Neural progenitor cell (in vitro differentiated cells): ENCODE measurements around the gene SUGCT. TPM values are rescaled to one million over a fixed set of nuclear protein-coding genes. Genes with fewer than 3 reads are reported as not detected.

Experiments used
- DNase-seq: peaks from one replicate; pipeline ENCODE4 v3.0.0-alpha.2; 2016; ENCODE audit warnings: low spot score
- H2AFZ ChIP-seq: fragments of 200-600 bp; sonication (generic); replicated peaks from 2 replicates; pipeline ENCODE4 v1.6.1; 2016; ENCODE audit warnings: antibody characterized with exemption
- H3F3A ChIP-seq: fragments of 200-600 bp; sonication (generic); 2 replicates; pipeline ENCODE4 v1.6.1; 2016; ENCODE audit warnings: antibody characterized with exemption, low read depth
- H3K27ac ChIP-seq: fragments of 200-600 bp; sonication (generic); 2 replicates; pipeline ENCODE4 v1.5.1; 2016; ENCODE audit warnings: mild to moderate bottlenecking
- H3K27me3 ChIP-seq: fragments of 200-600 bp; sonication (generic); 2 replicates; pipeline ENCODE4 v1.6.1; 2016; ENCODE audit warnings: mild to moderate bottlenecking, moderate library complexity
- H3K36me3 ChIP-seq: fragments of 200-600 bp; sonication (generic); 2 replicates; pipeline ENCODE4 v1.5.1; 2016
- H3K4me1 ChIP-seq: fragments of 200-600 bp; sonication (generic); 2 replicates; pipeline ENCODE4 v1.6.1; 2016; ENCODE audit warnings: mixed run types
- H3K4me2 ChIP-seq: fragments of 200-600 bp; sonication (generic); 2 replicates; pipeline ENCODE4 v1.6.1; 2016
- H3K4me3 ChIP-seq: fragments of 200-600 bp; sonication (generic); 2 replicates; pipeline ENCODE4 v1.5.1; 2016
- H3K79me2 ChIP-seq: fragments of 200-600 bp; sonication (generic); 2 replicates; pipeline ENCODE4 v1.6.1; 2016; ENCODE audit warnings: low read depth
- H3K9ac ChIP-seq: fragments of 200-600 bp; sonication (generic); 2 replicates; pipeline ENCODE4 v1.6.1; 2016
- H3K9me3 ChIP-seq: fragments of 200-600 bp; sonication (generic); 2 replicates; pipeline ENCODE4 v1.5.1; 2016; ENCODE audit warnings: low read depth
- H4K20me1 ChIP-seq: fragments of 200-600 bp; sonication (generic); 2 replicates; pipeline ENCODE4 v1.6.1; 2016; ENCODE audit warnings: low read depth
- H3K27ac Mint-ChIP-seq: 3 replicates; pipeline ENCODE4 v1.8.0; 2021; ENCODE audit warnings: mixed read lengths
- H3K27me3 Mint-ChIP-seq: 2 replicates; pipeline ENCODE4 v1.8.0; 2022; ENCODE audit warnings: low read depth, mild to moderate bottlenecking, inconsistent platforms, moderate library complexity, mixed read lengths; ENCODE audit not compliant: insufficient read depth
- H3K36me3 Mint-ChIP-seq: 3 replicates; pipeline ENCODE4 v1.8.0; 2021; ENCODE audit warnings: mixed read lengths
- H3K4me1 Mint-ChIP-seq: 3 replicates; pipeline ENCODE4 v1.8.0; 2021; ENCODE audit warnings: mixed read lengths
- H3K4me3 Mint-ChIP-seq: 3 replicates; pipeline ENCODE4 v1.8.0; 2021; ENCODE audit warnings: mild to moderate bottlenecking, moderate library complexity, mixed read lengths
- H3K9me3 Mint-ChIP-seq: 3 replicates; pipeline ENCODE4 v1.8.0; 2020; ENCODE audit warnings: mixed read lengths
- CTCF ChIP-seq: fragments of 200-600 bp; sonication (generic); IDR thresholded peaks from 2 replicates; pipeline ENCODE4 v1.5.1; 2017; ENCODE audit warnings: antibody characterized with exemption, mild to moderate bottlenecking
- EZH2 ChIP-seq: fragments of 200-600 bp; sonication (generic); IDR thresholded peaks from 2 replicates; pipeline ENCODE4 v1.6.1; 2017; ENCODE audit warnings: antibody characterized with exemption, mild to moderate bottlenecking, moderate library complexity
- EZH2phosphoT487 ChIP-seq: fragments of 200-600 bp; sonication (generic); IDR thresholded peaks from 2 replicates; pipeline ENCODE4 v1.6.1; 2017; ENCODE audit warnings: antibody characterized with exemption
- total RNA-seq: library from RNA; depleted of rRNA; stranded (reverse); fragments of >200 nt; gene quantifications from 2 replicates; pipeline ENCODE4 v1.2.3, GENCODE V29; 2015; ENCODE audit warnings: low replicate concordance

The SUGCT gene
- total RNA-seq, 1 donor from 2014 or later, result 10.1 TPM

DNA sequence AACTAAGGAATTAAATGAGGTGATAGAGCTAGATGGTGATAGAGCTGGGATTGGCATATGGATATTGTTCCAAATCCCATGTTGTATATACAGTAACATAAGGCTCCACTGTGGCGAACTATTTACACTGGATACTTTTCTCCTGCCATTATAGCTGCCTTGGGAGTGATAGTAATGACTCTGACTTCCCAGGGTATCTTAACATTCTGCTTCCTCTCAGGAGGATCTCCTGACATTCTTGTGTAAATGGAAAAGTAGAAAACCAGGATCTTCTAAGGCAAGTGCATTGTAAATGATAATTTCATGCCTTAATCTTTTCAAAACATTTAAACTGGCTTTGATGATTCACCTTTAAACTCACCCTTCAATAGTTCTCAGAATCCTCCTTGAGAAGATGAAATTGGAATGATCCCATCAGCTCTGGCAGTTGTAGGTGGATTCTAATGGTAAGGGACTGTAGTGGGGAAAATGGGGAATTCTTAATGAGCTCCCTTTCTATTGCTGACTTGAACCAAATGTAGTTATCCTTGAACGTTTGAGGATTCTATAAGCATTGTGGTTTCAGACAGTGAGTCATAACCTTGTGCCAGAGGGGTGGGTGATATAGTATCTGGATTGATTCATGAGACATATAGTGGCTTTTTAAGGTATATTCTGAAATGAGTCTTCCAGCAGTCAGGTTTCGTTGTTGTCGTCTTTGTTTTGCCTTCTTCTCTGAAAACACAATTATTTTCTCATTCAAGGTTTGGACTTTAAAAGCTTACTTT, 450.0 kb downstream of the SUGCT start:
- Histone ChIP-seq H3K4me1 (no peaks in the 10 kb centered on the region), H4K20me1 (no peaks in the 10 kb centered on the region), H3K9ac (no peak overlapping the region), H3K4me3 (no peak overlapping the region), H3K4me2 (no peak overlapping the region), H3K27me3 (no peaks in the 10 kb centered on the region), H3K79me2 (no peaks in the 10 kb centered on the region), H3F3A (no peaks in the 10 kb centered on the region), H2AFZ (no peak overlapping the region), H3K36me3 (no peaks in the 10 kb centered on the region), H3K9me3 (no peaks in the 10 kb centered on the region), H3K27ac (no peak overlapping the region)
- no peaks in the 10 kb centered on the region for H3K9me3 Mint-ChIP-seq
- no peaks in the 10 kb centered on the region for H3K36me3 Mint-ChIP-seq
- no peak overlapping the region for H3K27ac Mint-ChIP-seq
- no peak for DNase-seq
- H3K4me3 Mint-ChIP-seq, result no peak overlapping the region
- H3K27me3 Mint-ChIP-seq, result peaks cover 2% of the 10 kb centered on the region
- TF ChIP-seq EZH2phosphoT487, result no peak
- H3K4me1 Mint-ChIP-seq, result no peaks in the 10 kb centered on the region

DNA sequence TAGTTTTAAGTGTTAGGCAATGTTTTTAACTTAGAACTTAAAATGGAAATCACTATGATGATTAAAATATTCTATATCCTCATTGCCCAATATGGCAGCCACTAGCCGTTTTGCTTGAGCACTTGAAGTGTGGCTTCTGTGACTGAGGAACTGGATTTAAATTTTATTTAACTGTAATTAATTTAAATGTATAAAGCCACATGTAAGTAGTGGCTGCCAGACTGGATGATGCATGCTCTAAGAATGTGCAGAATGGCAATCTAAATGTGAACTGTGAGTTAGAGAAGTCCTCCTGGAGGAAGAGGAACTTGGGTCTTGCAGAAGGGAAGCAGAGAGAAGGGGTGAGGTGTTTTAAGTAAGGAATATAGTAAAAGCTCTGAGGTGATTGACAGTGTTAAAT, 451.4 kb downstream of the SUGCT start:
- no peak for DNase-seq
- H3K36me3 ChIP-seq, result no peaks in the 10 kb centered on the region
- Mint-ChIP-seq H3K4me3 (no peak overlapping the region), H3K36me3 (no peaks in the 10 kb centered on the region), H3K9me3 (peaks cover 2% of the 10 kb centered on the region), H3K27me3 (peaks cover 2% of the 10 kb centered on the region), H3K27ac (no peak overlapping the region), H3K4me1 (no peaks in the 10 kb centered on the region)
- no peak overlapping the region for H3K9ac ChIP-seq
- H3F3A ChIP-seq, result no peaks in the 10 kb centered on the region
- H3K4me3 ChIP-seq, result no peak overlapping the region
- no peaks in the 10 kb centered on the region for H3K9me3 ChIP-seq
- H3K27ac ChIP-seq, result no peak overlapping the region
- H3K4me1 ChIP-seq, result no peaks in the 10 kb centered on the region
- no peak overlapping the region for H2AFZ ChIP-seq
- H3K4me2 ChIP-seq, result no peak overlapping the region
- H4K20me1 ChIP-seq, result no peaks in the 10 kb centered on the region
- H3K79me2 ChIP-seq, result no peaks in the 10 kb centered on the region
- no peaks in the 10 kb centered on the region for H3K27me3 ChIP-seq
- TF ChIP-seq EZH2phosphoT487 (no peak), EZH2 (no peak), CTCF (no peak)

DNA sequence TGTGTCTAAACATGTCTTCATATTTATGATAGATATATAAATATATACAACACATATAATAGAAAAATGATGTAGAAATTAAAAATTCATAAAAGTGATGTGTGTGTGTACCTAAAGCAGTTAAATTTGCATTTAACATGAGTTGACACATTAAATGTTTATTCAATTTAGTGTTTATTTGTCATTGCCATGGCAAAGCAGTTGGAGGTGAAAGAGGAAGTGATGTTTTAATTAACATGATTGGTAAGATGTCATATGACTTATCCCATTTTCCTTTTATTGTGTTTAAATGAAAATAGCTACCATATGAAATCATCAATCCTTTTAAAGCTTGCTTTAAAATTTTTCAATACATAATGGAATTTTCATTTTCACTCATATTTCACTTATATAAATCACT, 452.6 kb downstream of the SUGCT start:
- no peaks in the 10 kb centered on the region for H3K79me2 ChIP-seq
- H3K27ac ChIP-seq, result no peak overlapping the region
- H3K4me2 ChIP-seq, result no peak overlapping the region
- Mint-ChIP-seq H3K36me3 (no peaks in the 10 kb centered on the region), H3K4me1 (no peaks in the 10 kb centered on the region), H3K9me3 (peaks cover 3% of the 10 kb centered on the region), H3K27ac (no peak overlapping the region), H3K4me3 (no peak overlapping the region), H3K27me3 (peaks cover 2% of the 10 kb centered on the region)
- H3K4me3 ChIP-seq, result no peak overlapping the region
- H3K9ac ChIP-seq, result no peak overlapping the region
- H4K20me1 ChIP-seq, result no peaks in the 10 kb centered on the region
- no peaks in the 10 kb centered on the region for H3K36me3 ChIP-seq
- TF ChIP-seq EZH2phosphoT487 (no peak), CTCF (no peak), EZH2 (no peak)
- no peak overlapping the region for H2AFZ ChIP-seq
- H3F3A ChIP-seq, result no peaks in the 10 kb centered on the region
- no peak for DNase-seq
- H3K4me1 ChIP-seq, result no peaks in the 10 kb centered on the region
- H3K27me3 ChIP-seq, result no peaks in the 10 kb centered on the region
- no peaks in the 10 kb centered on the region for H3K9me3 ChIP-seq

DNA sequence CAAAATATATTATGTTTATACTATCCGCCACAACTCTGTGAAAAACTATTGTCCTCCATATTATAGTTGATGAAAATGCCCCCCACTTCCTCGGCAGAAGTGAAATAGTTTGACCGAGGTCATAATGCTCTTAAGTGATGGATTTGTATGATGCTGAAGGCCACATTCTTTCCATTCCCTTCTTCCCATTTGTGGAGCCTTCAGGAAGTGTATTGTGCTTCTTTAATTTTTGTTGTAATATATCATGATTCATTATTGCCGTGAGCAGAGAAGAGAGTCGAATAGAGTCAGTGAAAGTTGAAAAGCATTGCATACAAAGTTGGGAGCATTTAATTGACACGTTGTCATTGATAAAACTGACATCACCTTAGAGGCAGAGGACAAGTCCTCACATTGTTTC, 460.3 kb downstream of the SUGCT start:
- no peaks in the 10 kb centered on the region for H3K27me3 ChIP-seq
- no peak overlapping the region for H2AFZ ChIP-seq
- no peaks in the 10 kb centered on the region for H3K9me3 ChIP-seq
- Mint-ChIP-seq H3K27ac (no peak overlapping the region), H3K4me1 (no peaks in the 10 kb centered on the region), H3K4me3 (no peak overlapping the region), H3K27me3 (peaks cover 3% of the 10 kb centered on the region), H3K9me3 (peaks cover 3% of the 10 kb centered on the region), H3K36me3 (no peaks in the 10 kb centered on the region)
- H3K36me3 ChIP-seq, result no peaks in the 10 kb centered on the region
- no peaks in the 10 kb centered on the region for H3K79me2 ChIP-seq
- no peak overlapping the region for H3K4me3 ChIP-seq
- H3F3A ChIP-seq, result no peaks in the 10 kb centered on the region
- DNase-seq, result no peak
- H3K27ac ChIP-seq, result no peak overlapping the region
- no peak for TF ChIP-seq EZH2phosphoT487
- no peak for TF ChIP-seq CTCF
- TF ChIP-seq EZH2, result no peak
- no peaks in the 10 kb centered on the region for H4K20me1 ChIP-seq
- no peak overlapping the region for H3K4me2 ChIP-seq
- H3K4me1 ChIP-seq, result no peaks in the 10 kb centered on the region
- H3K9ac ChIP-seq, result no peak overlapping the region
